ENCODE results near the gene MYD88. TPM values are rescaled to one million over a fixed set of nuclear protein-coding genes. Genes with fewer than 3 reads are reported as not detected.

The MYD88 gene
- total RNA-seq, 1 experiment from 2014 or later: 19.2 TPM

DNA sequence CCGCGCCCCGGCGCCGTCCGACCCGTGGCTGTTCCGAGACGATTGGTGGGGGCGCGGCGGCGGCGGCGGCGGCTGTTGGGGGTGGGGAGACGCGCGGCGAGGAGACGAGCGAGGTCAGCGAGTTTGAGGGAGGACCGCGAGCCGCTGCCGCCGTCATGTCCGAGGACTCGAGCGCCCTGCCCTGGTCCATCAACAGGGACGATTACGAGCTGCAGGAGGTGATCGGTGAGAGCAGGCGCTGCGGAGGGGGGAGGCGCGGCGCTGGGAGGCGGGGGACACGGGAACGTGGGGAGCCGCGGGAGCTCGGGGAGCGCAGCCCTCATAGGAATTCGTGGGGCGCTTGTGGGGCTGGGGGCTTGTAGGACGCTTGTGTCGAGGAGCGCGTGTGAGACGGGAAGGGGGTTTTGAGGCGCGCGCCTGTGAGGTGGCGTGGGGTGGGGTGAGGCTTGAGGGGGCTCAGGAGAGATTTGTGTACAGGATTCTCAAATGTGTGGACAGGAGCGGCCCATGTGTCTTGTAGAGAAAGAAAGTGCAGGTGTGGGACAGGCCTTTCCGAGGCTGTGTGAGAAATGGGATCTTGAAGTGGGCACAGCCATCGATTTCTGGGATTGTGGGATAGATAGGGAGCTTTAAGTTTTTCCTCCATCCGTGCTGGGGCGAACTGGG, 27.4 kb downstream of the MYD88 start:
- H3K4me1 Mint-ChIP-seq: peaks cover 29% of the 10 kb centered on the region
- peak overlapping the region; percentile 91 for H3K27ac Mint-ChIP-seq
- H3K4me3 Mint-ChIP-seq: peak overlapping the region; percentile 92
- ATAC-seq (peak; percentile 1), DNase-seq (ENCODE audit: low spot score) (no peak)
- ChIA-PET POLR2A (interaction anchor here (1.3 to 2.3 kb wide), 3 partner anchors 25 to 290 kb away, joined by 4 to 31 read pairs (median 4); partner anchors contain the start of gene ACAA1), CTCF (interaction anchor here (0.9 to 3.6 kb wide), 4 partner anchors 29 to 834 kb away, joined by 3 to 24 read pairs (median 4); partner anchors contain the start of genes ACAA1, MYD88 and SLC22A14)
- H3K27me3 Mint-ChIP-seq (ENCODE audit: low read depth): no peaks in the 10 kb centered on the region
- H3K36me3 Mint-ChIP-seq: peaks cover 3% of the 10 kb centered on the region; the same call in 1 of the 2 replicates
- H3K9me3 Mint-ChIP-seq: no peaks in the 10 kb centered on the region
- TF ChIP-seq ETV6 (CRISPR knock-in tag; IDR thresholded peaks at IDR 0.05) (no peak), ZNF317 (CRISPR knock-in tag; IDR thresholded peaks at IDR 0.05; ENCODE audit: borderline replicate concordance, low read depth) (no peak), ZBTB21 (CRISPR knock-in tag; IDR thresholded peaks at IDR 0.05; ENCODE audit: borderline replicate concordance) (no peak), ZNF219 (CRISPR knock-in tag; IDR thresholded peaks at IDR 0.05; ENCODE audit: borderline replicate concordance) (no peak), ATF6 (CRISPR knock-in tag; IDR thresholded peaks at IDR 0.05) (no peak), E2F4 (CRISPR knock-in tag; IDR thresholded peaks at IDR 0.05; ENCODE audit: borderline replicate concordance, low read depth) (0 out of 2 replicates have a peak, but pooled peaks have one; percentile 48), FOXJ3 (CRISPR knock-in tag; IDR thresholded peaks at IDR 0.05; ENCODE audit: borderline replicate concordance) (no peak), ATF1 (CRISPR knock-in tag; IDR thresholded peaks at IDR 0.05) (no peak), IRF2 (CRISPR knock-in tag; IDR thresholded peaks at IDR 0.05; ENCODE audit: borderline replicate concordance, low read depth) (no peak), KAT7 (CRISPR knock-in tag; IDR thresholded peaks at IDR 0.05; ENCODE audit: borderline replicate concordance) (peak; percentile 90; the same call in 1 of the 2 replicates), SP1 (CRISPR knock-in tag; conservative IDR thresholded peaks at IDR 0.05) (no peak), CREB1 (CRISPR knock-in tag; IDR thresholded peaks at IDR 0.05) (no peak), NR1H2 (CRISPR knock-in tag; IDR thresholded peaks at IDR 0.05) (no peak), MXD4 (CRISPR knock-in tag; IDR thresholded peaks at IDR 0.05; ENCODE audit: borderline replicate concordance) (no peak), ZNF138 (CRISPR knock-in tag; conservative IDR thresholded peaks at IDR 0.05) (no peak), JAZF1 (CRISPR knock-in tag; IDR thresholded peaks at IDR 0.05) (no peak), USF1 (CRISPR knock-in tag; IDR thresholded peaks at IDR 0.05) (no peak), TEAD4 (CRISPR knock-in tag; IDR thresholded peaks at IDR 0.05) (no peak)
- TF ChIP-seq, protein P1, sequence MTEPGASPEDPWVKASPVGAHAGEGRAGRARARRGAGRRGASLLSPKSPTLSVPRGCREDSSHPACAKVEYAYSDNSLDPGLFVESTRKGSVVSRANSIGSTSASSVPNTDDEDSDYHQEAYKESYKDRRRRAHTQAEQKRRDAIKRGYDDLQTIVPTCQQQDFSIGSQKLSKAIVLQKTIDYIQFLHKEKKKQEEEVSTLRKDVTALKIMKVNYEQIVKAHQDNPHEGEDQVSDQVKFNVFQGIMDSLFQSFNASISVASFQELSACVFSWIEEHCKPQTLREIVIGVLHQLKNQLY (CRISPR knock-in tag; IDR thresholded peaks at IDR 0.05): no peak
- TF ChIP-seq, protein P2, sequence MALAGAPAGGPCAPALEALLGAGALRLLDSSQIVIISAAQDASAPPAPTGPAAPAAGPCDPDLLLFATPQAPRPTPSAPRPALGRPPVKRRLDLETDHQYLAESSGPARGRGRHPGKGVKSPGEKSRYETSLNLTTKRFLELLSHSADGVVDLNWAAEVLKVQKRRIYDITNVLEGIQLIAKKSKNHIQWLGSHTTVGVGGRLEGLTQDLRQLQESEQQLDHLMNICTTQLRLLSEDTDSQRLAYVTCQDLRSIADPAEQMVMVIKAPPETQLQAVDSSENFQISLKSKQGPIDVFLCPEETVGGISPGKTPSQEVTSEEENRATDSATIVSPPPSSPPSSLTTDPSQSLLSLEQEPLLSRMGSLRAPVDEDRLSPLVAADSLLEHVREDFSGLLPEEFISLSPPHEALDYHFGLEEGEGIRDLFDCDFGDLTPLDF (CRISPR knock-in tag; IDR thresholded peaks at IDR 0.05): no peak
- TF ChIP-seq, protein P3, sequence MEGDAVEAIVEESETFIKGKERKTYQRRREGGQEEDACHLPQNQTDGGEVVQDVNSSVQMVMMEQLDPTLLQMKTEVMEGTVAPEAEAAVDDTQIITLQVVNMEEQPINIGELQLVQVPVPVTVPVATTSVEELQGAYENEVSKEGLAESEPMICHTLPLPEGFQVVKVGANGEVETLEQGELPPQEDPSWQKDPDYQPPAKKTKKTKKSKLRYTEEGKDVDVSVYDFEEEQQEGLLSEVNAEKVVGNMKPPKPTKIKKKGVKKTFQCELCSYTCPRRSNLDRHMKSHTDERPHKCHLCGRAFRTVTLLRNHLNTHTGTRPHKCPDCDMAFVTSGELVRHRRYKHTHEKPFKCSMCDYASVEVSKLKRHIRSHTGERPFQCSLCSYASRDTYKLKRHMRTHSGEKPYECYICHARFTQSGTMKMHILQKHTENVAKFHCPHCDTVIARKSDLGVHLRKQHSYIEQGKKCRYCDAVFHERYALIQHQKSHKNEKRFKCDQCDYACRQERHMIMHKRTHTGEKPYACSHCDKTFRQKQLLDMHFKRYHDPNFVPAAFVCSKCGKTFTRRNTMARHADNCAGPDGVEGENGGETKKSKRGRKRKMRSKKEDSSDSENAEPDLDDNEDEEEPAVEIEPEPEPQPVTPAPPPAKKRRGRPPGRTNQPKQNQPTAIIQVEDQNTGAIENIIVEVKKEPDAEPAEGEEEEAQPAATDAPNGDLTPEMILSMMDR (IDR thresholded peaks at IDR 0.05): no peak
- TF ChIP-seq, protein P4, sequence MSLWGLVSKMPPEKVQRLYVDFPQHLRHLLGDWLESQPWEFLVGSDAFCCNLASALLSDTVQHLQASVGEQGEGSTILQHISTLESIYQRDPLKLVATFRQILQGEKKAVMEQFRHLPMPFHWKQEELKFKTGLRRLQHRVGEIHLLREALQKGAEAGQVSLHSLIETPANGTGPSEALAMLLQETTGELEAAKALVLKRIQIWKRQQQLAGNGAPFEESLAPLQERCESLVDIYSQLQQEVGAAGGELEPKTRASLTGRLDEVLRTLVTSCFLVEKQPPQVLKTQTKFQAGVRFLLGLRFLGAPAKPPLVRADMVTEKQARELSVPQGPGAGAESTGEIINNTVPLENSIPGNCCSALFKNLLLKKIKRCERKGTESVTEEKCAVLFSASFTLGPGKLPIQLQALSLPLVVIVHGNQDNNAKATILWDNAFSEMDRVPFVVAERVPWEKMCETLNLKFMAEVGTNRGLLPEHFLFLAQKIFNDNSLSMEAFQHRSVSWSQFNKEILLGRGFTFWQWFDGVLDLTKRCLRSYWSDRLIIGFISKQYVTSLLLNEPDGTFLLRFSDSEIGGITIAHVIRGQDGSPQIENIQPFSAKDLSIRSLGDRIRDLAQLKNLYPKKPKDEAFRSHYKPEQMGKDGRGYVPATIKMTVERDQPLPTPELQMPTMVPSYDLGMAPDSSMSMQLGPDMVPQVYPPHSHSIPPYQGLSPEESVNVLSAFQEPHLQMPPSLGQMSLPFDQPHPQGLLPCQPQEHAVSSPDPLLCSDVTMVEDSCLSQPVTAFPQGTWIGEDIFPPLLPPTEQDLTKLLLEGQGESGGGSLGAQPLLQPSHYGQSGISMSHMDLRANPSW (CRISPR knock-in tag; conservative IDR thresholded peaks at IDR 0.05; ENCODE audit: low read depth): no peak
- TF ChIP-seq, protein P5, sequence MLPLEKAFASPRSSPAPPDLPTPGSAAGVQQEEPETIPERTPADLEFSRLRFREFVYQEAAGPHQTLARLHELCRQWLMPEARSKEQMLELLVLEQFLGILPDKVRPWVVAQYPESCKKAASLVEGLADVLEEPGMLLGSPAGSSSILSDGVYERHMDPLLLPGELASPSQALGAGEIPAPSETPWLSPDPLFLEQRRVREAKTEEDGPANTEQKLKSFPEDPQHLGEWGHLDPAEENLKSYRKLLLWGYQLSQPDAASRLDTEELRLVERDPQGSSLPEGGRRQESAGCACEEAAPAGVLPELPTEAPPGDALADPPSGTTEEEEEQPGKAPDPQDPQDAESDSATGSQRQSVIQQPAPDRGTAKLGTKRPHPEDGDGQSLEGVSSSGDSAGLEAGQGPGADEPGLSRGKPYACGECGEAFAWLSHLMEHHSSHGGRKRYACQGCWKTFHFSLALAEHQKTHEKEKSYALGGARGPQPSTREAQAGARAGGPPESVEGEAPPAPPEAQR (CRISPR knock-in tag; IDR thresholded peaks at IDR 0.05): no peak
- TF ChIP-seq, protein P6, sequence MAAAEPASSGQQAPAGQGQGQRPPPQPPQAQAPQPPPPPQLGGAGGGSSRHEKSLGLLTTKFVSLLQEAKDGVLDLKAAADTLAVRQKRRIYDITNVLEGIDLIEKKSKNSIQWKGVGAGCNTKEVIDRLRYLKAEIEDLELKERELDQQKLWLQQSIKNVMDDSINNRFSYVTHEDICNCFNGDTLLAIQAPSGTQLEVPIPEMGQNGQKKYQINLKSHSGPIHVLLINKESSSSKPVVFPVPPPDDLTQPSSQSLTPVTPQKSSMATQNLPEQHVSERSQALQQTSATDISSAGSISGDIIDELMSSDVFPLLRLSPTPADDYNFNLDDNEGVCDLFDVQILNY (CRISPR knock-in tag; IDR thresholded peaks at IDR 0.05): no peak
